Measurements from ENCODE around the gene RAP1GAP. TPM values are rescaled to one million over a fixed set of nuclear protein-coding genes. Genes with fewer than 3 reads are reported as not detected.

The RAP1GAP gene
- total and polyA plus RNA-seq, 2 donors from 2014 or later = 39.2 to 200 TPM

GRCh38 chr1:21594501-21594900 is 74.7 kb downstream of the RAP1GAP start:
- intact Hi-C loops (cut with DNase I) = no loop called here
- H3K27ac ChIP-seq (ENCODE audit: low read depth in 2 of 2, low read length in 2 of 2) = no peak overlapping the region
- TF ChIP-seq CTCF (IDR thresholded peaks at IDR 0.05; ENCODE audit: borderline replicate concordance, extremely low read depth, insufficient read depth) = no peak
- no peaks in the 10 kb centered on the region for H3K9me3 ChIP-seq (ENCODE audit: control insufficient read depth in 2 of 3, insufficient read depth in 1 of 3, low read length in 3 of 3)
- no peak for DNase-seq
- H3K36me3 ChIP-seq (ENCODE audit: control insufficient read depth in 2 of 3, insufficient read depth in 3 of 3, low read length in 3 of 3) = peaks cover 0 to 10% (median 0%) of the 10 kb centered on the region in 3 donors
- H3K4me1 ChIP-seq (ENCODE audit: control insufficient read depth in 2 of 3, insufficient read depth in 2 of 3, low read depth in 1 of 3, low read length in 3 of 3) = no peaks in the 10 kb centered on the region
- no peak overlapping the region for H3K4me3 ChIP-seq (ENCODE audit: low read length in 3 of 3)
- H3K27me3 ChIP-seq (ENCODE audit: control insufficient read depth, insufficient read depth, low read length) = no peaks in the 10 kb centered on the region
- no peak for FAIRE-seq
- H3K9ac ChIP-seq (ENCODE audit: low read length in 3 of 3) = no peak overlapping the region

GRCh38 chr1:21593231-21593630 is 75.9 kb downstream of the RAP1GAP start:
- no peaks in the 10 kb centered on the region for H3K9me3 ChIP-seq (ENCODE audit: control insufficient read depth in 2 of 3, insufficient read depth in 1 of 3, low read length in 3 of 3)
- FAIRE-seq = no peak
- TF ChIP-seq CTCF (IDR thresholded peaks at IDR 0.05; ENCODE audit: borderline replicate concordance, extremely low read depth, insufficient read depth) = no peak
- H3K36me3 ChIP-seq (ENCODE audit: control insufficient read depth in 2 of 3, insufficient read depth in 3 of 3, low read length in 3 of 3) = peaks cover 0 to 5% (median 0%) of the 10 kb centered on the region in 3 donors
- H3K4me3 ChIP-seq (ENCODE audit: low read length in 3 of 3) = no peak overlapping the region
- no peaks in the 10 kb centered on the region for H3K27me3 ChIP-seq (ENCODE audit: control insufficient read depth, insufficient read depth, low read length)
- no peak for DNase-seq
- H3K27ac ChIP-seq (ENCODE audit: low read depth in 2 of 2, low read length in 2 of 2) = no peak overlapping the region
- no peaks in the 10 kb centered on the region for H3K4me1 ChIP-seq (ENCODE audit: control insufficient read depth in 2 of 3, insufficient read depth in 2 of 3, low read depth in 1 of 3, low read length in 3 of 3)
- intact Hi-C loops (cut with DNase I) = no loop called here
- H3K9ac ChIP-seq (ENCODE audit: low read length in 3 of 3) = no peak overlapping the region

GRCh38 chr1:21592086-21592865 is 76.9 kb downstream of the RAP1GAP start:
- intact Hi-C loops (cut with DNase I) = no loop called here
- FAIRE-seq = no peak

More at GRCh38 chr1:21592086-21592865, 76.9 kb downstream of the RAP1GAP start:
- Histone ChIP-seq H3K27me3 (ENCODE audit: control insufficient read depth, insufficient read depth, low read length) (no peaks in the 10 kb centered on the region), H3K4me3 (ENCODE audit: low read length in 3 of 3) (no peak overlapping the region), H3K9ac (ENCODE audit: low read length in 3 of 3) (no peak overlapping the region), H3K9me3 (ENCODE audit: control insufficient read depth in 2 of 3, insufficient read depth in 1 of 3, low read length in 3 of 3) (no peaks in the 10 kb centered on the region), H3K36me3 (ENCODE audit: control insufficient read depth in 2 of 3, insufficient read depth in 3 of 3, low read length in 3 of 3) (peaks cover 0 to 5% (median 0%) of the 10 kb centered on the region in 3 donors), H3K4me1 (ENCODE audit: control insufficient read depth in 2 of 3, insufficient read depth in 2 of 3, low read depth in 1 of 3, low read length in 3 of 3) (no peaks in the 10 kb centered on the region), H3K27ac (ENCODE audit: low read depth in 2 of 2, low read length in 2 of 2) (no peak overlapping the region)
- DNase-seq = no peak
- no peak for TF ChIP-seq CTCF (IDR thresholded peaks at IDR 0.05; ENCODE audit: borderline replicate concordance, extremely low read depth, insufficient read depth)
